ENCODE data around the gene LCP2. TPM values are rescaled to one million over a fixed set of nuclear protein-coding genes. Genes with fewer than 3 reads are reported as not detected.

LCP2 gene
- total RNA-seq, 1 experiment from 2014 or later = not detected

DNA sequence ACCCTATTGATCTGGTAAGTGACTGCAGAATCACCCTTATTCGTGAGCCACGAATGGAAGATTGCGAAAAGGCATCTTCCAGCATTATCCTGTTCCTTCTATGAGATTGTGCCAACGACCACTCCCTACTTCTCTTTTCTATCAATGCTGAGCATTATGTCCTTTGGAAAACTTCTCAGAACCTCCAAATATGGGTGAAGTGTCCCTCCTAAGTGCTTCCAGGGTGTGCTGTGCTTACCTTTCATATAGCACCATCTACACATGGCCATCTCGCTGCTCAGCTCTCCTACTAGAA lies 14.7 kb upstream of the LCP2 start:
- H4K5ac ChIP-seq (ENCODE audit: insufficient read length, low read depth, low read length) = no peak overlapping the region
- no CpG with 5 or more reads among the region's 5 CpGs for WGBS (ENCODE audit: extremely low coverage, insufficient read length, low lambda C conversion rate)
- Mint-ChIP-seq H3K9me3 (no peaks in the 10 kb centered on the region), H3K27ac (no peak overlapping the region), H3K27me3 (ENCODE audit: low read depth) (peaks cover 11% of the 10 kb centered on the region), H3K36me3 (ENCODE audit: insufficient read depth in 1 of 3, low read depth in 3 of 3) (no peaks in the 10 kb centered on the region), H3K4me1 (peaks cover 30 to 32% of the 10 kb centered on the region in 2 experiments), H3K4me3 (no peak overlapping the region)
- H2BK5ac ChIP-seq (ENCODE audit: insufficient read length, low read length) = no peak overlapping the region
- no peak for DNase-seq
- H2BK15ac ChIP-seq (ENCODE audit: low read depth, low read length) = no peak overlapping the region
- TF ChIP-seq, protein P1, sequence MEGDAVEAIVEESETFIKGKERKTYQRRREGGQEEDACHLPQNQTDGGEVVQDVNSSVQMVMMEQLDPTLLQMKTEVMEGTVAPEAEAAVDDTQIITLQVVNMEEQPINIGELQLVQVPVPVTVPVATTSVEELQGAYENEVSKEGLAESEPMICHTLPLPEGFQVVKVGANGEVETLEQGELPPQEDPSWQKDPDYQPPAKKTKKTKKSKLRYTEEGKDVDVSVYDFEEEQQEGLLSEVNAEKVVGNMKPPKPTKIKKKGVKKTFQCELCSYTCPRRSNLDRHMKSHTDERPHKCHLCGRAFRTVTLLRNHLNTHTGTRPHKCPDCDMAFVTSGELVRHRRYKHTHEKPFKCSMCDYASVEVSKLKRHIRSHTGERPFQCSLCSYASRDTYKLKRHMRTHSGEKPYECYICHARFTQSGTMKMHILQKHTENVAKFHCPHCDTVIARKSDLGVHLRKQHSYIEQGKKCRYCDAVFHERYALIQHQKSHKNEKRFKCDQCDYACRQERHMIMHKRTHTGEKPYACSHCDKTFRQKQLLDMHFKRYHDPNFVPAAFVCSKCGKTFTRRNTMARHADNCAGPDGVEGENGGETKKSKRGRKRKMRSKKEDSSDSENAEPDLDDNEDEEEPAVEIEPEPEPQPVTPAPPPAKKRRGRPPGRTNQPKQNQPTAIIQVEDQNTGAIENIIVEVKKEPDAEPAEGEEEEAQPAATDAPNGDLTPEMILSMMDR (conservative IDR thresholded peaks at IDR 0.05) = no peak
- H2AK5ac ChIP-seq (ENCODE audit: insufficient read length, low read length) = no peak overlapping the region
- H3K56ac ChIP-seq (ENCODE audit: insufficient read length, low read depth, low read length) = no peak overlapping the region
- H3K9me3 ChIP-seq (ENCODE audit: control insufficient read depth, low read depth, low read length) = no peaks in the 10 kb centered on the region
- no peak overlapping the region for H3K27ac ChIP-seq (ENCODE audit: insufficient read length, low read depth, low read length)
- H3K4me2 ChIP-seq (ENCODE audit: insufficient read depth, insufficient read length, low read length) = no peak overlapping the region
- H3T11ph ChIP-seq (ENCODE audit: low read length) = no peak overlapping the region
- H3K9ac ChIP-seq (ENCODE audit: extremely low read depth, insufficient read length, low read length) = no peak overlapping the region
- H2BK12ac ChIP-seq (ENCODE audit: insufficient read length, low read depth, low read length) = no peak overlapping the region
- H4K8ac ChIP-seq (replicated peaks; ENCODE audit: insufficient read length, low read depth, low read length) = no peak overlapping the region
- no peak overlapping the region for H3K18ac ChIP-seq (ENCODE audit: insufficient read length, low read depth, low read length)
- no peak overlapping the region for H4K91ac ChIP-seq (ENCODE audit: insufficient read length, low read depth, low read length)
- H3K14ac ChIP-seq (ENCODE audit: insufficient read depth, low read length) = no peak overlapping the region
- no peak overlapping the region for H3K23ac ChIP-seq (ENCODE audit: insufficient read length, low read depth, low read length)
- H2BK20ac ChIP-seq (ENCODE audit: low read depth, low read length, poor library complexity, severe bottlenecking) = no peak overlapping the region
- no peaks in the 10 kb centered on the region for H3K4me1 ChIP-seq (ENCODE audit: insufficient read depth, low read length)
- H3K23me2 ChIP-seq (ENCODE audit: insufficient read length, low read depth, low read length, poor library complexity, severe bottlenecking) = no peaks in the 10 kb centered on the region
- H4K20me1 ChIP-seq (ENCODE audit: control insufficient read depth, insufficient read depth, insufficient read length) = no peaks in the 10 kb centered on the region
- no peaks in the 10 kb centered on the region for H3K79me1 ChIP-seq (ENCODE audit: insufficient read depth, low read depth, low read length, poor library complexity, severe bottlenecking)
- H2BK120ac ChIP-seq (ENCODE audit: low read depth, low read length, poor library complexity, severe bottlenecking) = no peak overlapping the region
- no peaks in the 10 kb centered on the region for H3K27me3 ChIP-seq (ENCODE audit: insufficient read depth, low read length)
- H3K4ac ChIP-seq (ENCODE audit: low read depth, low read length) = no peak overlapping the region
- no peaks in the 10 kb centered on the region for H3K79me2 ChIP-seq (ENCODE audit: insufficient read depth, low read length)
- H2AFZ ChIP-seq (ENCODE audit: low read length) = no peak overlapping the region

Data from H9 (cell line).